ENCODE results near the gene NCOA1. TPM values are rescaled to one million over a fixed set of nuclear protein-coding genes. Genes with fewer than 3 reads are reported as not detected.

The NCOA1 gene
- polyA plus RNA-seq, 3 donors: 7.3 to 30.2 (median 10.2) TPM

DNA sequence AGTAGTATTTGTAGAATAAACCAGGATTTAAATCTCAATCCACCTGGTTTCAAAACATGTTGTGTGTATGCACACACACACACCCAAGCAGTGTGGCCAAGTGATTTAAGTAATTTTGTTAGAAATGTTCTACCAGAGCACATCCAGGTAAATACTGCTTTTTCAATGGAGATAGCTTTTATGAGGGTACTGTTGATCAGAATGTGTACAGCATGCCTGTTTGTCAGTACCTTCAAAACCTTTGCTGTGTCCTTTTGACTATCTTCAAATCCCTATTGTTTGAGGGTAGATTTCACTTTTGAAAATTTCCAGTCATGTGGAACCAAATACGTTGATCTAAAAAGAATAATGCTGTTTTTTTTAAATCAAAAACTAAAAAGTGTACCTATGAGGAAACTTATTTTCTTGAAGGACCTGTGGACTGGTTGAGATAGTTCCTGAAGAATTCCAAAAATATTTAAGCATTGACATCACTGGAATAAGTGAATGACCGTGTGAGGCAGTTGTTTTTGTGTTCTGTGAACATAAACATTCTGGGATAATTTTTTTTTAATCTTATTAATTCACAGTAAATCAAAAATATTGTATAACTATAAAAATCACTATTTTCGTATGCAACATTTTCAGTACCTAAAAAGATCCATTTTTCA is 231.2 kb downstream of the NCOA1 start:
- no peaks in the 10 kb centered on the region for H3K4me1 Mint-ChIP-seq
- H3K4me2 ChIP-seq (replicated peaks; ENCODE audit: extremely low read depth, low read length, poor library complexity, severe bottlenecking): no peak overlapping the region
- H3K9me3 Mint-ChIP-seq: no peaks in the 10 kb centered on the region
- H3K36me3 Mint-ChIP-seq: peaks cover 47 to 55% of the 10 kb centered on the region in 2 donors
- TF ChIP-seq, protein P1, sequence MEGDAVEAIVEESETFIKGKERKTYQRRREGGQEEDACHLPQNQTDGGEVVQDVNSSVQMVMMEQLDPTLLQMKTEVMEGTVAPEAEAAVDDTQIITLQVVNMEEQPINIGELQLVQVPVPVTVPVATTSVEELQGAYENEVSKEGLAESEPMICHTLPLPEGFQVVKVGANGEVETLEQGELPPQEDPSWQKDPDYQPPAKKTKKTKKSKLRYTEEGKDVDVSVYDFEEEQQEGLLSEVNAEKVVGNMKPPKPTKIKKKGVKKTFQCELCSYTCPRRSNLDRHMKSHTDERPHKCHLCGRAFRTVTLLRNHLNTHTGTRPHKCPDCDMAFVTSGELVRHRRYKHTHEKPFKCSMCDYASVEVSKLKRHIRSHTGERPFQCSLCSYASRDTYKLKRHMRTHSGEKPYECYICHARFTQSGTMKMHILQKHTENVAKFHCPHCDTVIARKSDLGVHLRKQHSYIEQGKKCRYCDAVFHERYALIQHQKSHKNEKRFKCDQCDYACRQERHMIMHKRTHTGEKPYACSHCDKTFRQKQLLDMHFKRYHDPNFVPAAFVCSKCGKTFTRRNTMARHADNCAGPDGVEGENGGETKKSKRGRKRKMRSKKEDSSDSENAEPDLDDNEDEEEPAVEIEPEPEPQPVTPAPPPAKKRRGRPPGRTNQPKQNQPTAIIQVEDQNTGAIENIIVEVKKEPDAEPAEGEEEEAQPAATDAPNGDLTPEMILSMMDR (IDR thresholded peaks at IDR 0.05): no peak
- no peaks in the 10 kb centered on the region for H4K20me1 ChIP-seq (ENCODE audit: insufficient read depth, low read length)
- H3K27ac Mint-ChIP-seq: no peak overlapping the region
- no peaks in the 10 kb centered on the region for H3K4me1 ChIP-seq (ENCODE audit: control insufficient read depth in 1 of 2, insufficient read depth in 2 of 2, low read length in 2 of 2)
- H3K27me3 ChIP-seq (ENCODE audit: control insufficient read depth in 2 of 2, insufficient read depth in 2 of 2, low read length in 2 of 2): no peaks in the 10 kb centered on the region
- peaks cover 12 to 61% of the 10 kb centered on the region in 2 donors for H3K36me3 ChIP-seq (replicated peaks in 1 of 2; ENCODE audit: control insufficient read depth in 1 of 2, insufficient read depth in 2 of 2, low read length in 2 of 2)
- no peaks in the 10 kb centered on the region for H3K9me3 ChIP-seq (replicated peaks in 1 of 2; ENCODE audit: control insufficient read depth in 1 of 2, insufficient read depth in 1 of 2, low read length in 2 of 2)
- DNase-seq: no peak
- WGBS (ENCODE audit: insufficient coverage): no CpG with 5 or more reads among the region's 3 CpGs
- no peaks in the 10 kb centered on the region for H3K79me2 ChIP-seq (ENCODE audit: insufficient read depth, low read length)
- no peak overlapping the region for H3K4me3 ChIP-seq (replicated peaks in 1 of 3; ENCODE audit: low read depth in 2 of 3, low read length in 3 of 3)
- H3K27ac ChIP-seq (ENCODE audit: low read depth in 1 of 2, low read length in 2 of 2): no peak overlapping the region
- H3K9ac ChIP-seq (ENCODE audit: insufficient read depth, low read length, poor library complexity, severe bottlenecking): no peak overlapping the region
- H3K27me3 Mint-ChIP-seq (ENCODE audit: low read depth in 3 of 3): no peaks in the 10 kb centered on the region
- intact Hi-C loops (cut with micrococcal nuclease): no loop called here
- no peak overlapping the region for H2AFZ ChIP-seq (ENCODE audit: insufficient read depth, low read depth, low read length, poor library complexity, severe bottlenecking)
- H3K4me3 Mint-ChIP-seq: no peak overlapping the region

DNA sequence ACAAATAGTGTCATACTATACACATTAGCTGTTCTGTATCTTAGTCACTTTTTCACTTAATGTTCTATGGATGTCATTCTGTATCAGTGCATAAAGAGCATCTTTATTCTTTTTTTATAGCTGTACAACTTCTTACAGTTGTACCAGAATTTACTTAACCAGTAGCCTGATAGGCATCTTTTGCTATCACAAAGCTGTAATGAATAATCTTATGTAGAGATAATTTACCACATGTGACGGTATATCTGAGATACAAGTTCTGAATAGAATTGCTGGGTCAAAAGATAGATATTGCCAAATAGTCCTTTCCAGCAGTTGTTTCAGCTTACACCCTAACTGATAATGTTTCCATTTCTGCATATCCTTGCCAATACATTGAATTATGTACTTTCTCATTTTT is 232.1 kb downstream of the NCOA1 start:
- no peaks in the 10 kb centered on the region for H4K20me1 ChIP-seq (ENCODE audit: insufficient read depth, low read length)
- H3K9ac ChIP-seq (ENCODE audit: insufficient read depth, low read length, poor library complexity, severe bottlenecking): no peak overlapping the region
- no CpG with 5 or more reads among the region's 1 CpG for WGBS (ENCODE audit: insufficient coverage)
- H3K9me3 ChIP-seq (replicated peaks in 1 of 2; ENCODE audit: control insufficient read depth in 1 of 2, insufficient read depth in 1 of 2, low read length in 2 of 2): no peaks in the 10 kb centered on the region
- no peak overlapping the region for H3K27ac ChIP-seq (ENCODE audit: low read depth in 1 of 2, low read length in 2 of 2)
- TF ChIP-seq, protein P1 (IDR thresholded peaks at IDR 0.05): no peak
- H3K79me2 ChIP-seq (ENCODE audit: insufficient read depth, low read length): no peaks in the 10 kb centered on the region
- Mint-ChIP-seq H3K4me1 (no peaks in the 10 kb centered on the region), H3K9me3 (no peaks in the 10 kb centered on the region), H3K27ac (no peak overlapping the region), H3K36me3 (peaks cover 43 to 52% of the 10 kb centered on the region in 2 donors), H3K27me3 (ENCODE audit: low read depth in 3 of 3) (no peaks in the 10 kb centered on the region), H3K4me3 (no peak overlapping the region)
- H2AFZ ChIP-seq (ENCODE audit: insufficient read depth, low read depth, low read length, poor library complexity, severe bottlenecking): no peak overlapping the region
- no peak overlapping the region for H3K4me2 ChIP-seq (replicated peaks; ENCODE audit: extremely low read depth, low read length, poor library complexity, severe bottlenecking)
- H3K27me3 ChIP-seq (ENCODE audit: control insufficient read depth in 2 of 2, insufficient read depth in 2 of 2, low read length in 2 of 2): no peaks in the 10 kb centered on the region
- intact Hi-C loops (cut with micrococcal nuclease): no loop called here
- DNase-seq: no peak
- H3K4me3 ChIP-seq (replicated peaks in 1 of 3; ENCODE audit: low read depth in 2 of 3, low read length in 3 of 3): no peak overlapping the region
- peaks cover 13 to 61% of the 10 kb centered on the region in 2 donors for H3K36me3 ChIP-seq (replicated peaks in 1 of 2; ENCODE audit: control insufficient read depth in 1 of 2, insufficient read depth in 2 of 2, low read length in 2 of 2)
- no peaks in the 10 kb centered on the region for H3K4me1 ChIP-seq (ENCODE audit: control insufficient read depth in 1 of 2, insufficient read depth in 2 of 2, low read length in 2 of 2)

Measured in CD14-positive monocyte (primary cell).